Renal cortical epithelial cell (primary cell): ENCODE data around the gene GAB1. TPM values are rescaled to one million over a fixed set of nuclear protein-coding genes. Genes with fewer than 3 reads are reported as not detected.

ENCODE experiments used
- DNase-seq: peaks from one replicate; pipeline ENCODE4 v3.0.0-alpha.2; 2011; ENCODE audit warnings: low read depth
- total RNA-seq: library from RNA; depleted of rRNA; stranded (reverse); fragments of >200 nt; gene quantifications from 2 replicates; pipeline ENCODE4 v1.2.3, GENCODE V29; 2014

Gene GAB1
- total RNA-seq, 1 donor from 2014 or later = 13.2 TPM

GRCh38 chr4:143389579-143390195, 53.0 kb downstream of the GAB1 start:
- DNase-seq = no peak

GRCh38 chr4:143390764-143391163, 54.1 kb downstream of the GAB1 start:
- DNase-seq = no peak

- no peak for DNase-seq
Observed at GRCh38 chr4:143391261-143391660, 54.6 kb downstream of the GAB1 start.

- no peak for DNase-seq
Observed at GRCh38 chr4:143391895-143392294, 55.2 kb downstream of the GAB1 start.

- DNase-seq = no peak
Observed at GRCh38 chr4:143393195-143393594, 56.5 kb downstream of the GAB1 start.

- no peak for DNase-seq
Observed at GRCh38 chr4:143394739-143395453, 58.2 kb downstream of the GAB1 start.

GRCh38 chr4:143396695-143397094, 60.0 kb downstream of the GAB1 start:
- no peak for DNase-seq

- no peak for DNase-seq
Observed at GRCh38 chr4:143397335-143397734, 60.7 kb downstream of the GAB1 start.

GRCh38 chr4:143397887-143398286, 61.2 kb downstream of the GAB1 start:
- DNase-seq = no peak

- DNase-seq = peak; percentile 36
Observed at GRCh38 chr4:143399113-143399949, 62.7 kb downstream of the GAB1 start.

GRCh38 chr4:143400082-143400481, 63.4 kb downstream of the GAB1 start:
- no peak for DNase-seq

- no peak for DNase-seq
Observed at GRCh38 chr4:143402776-143403552, 66.3 kb downstream of the GAB1 start.

- DNase-seq = no peak
Observed at GRCh38 chr4:143403553-143403820, 66.8 kb downstream of the GAB1 start.

GRCh38 chr4:143404555-143404954, 67.9 kb downstream of the GAB1 start:
- peak; percentile 62 for DNase-seq

- peak; percentile 38 for DNase-seq
Observed at GRCh38 chr4:143405075-143405730, 68.5 kb downstream of the GAB1 start.

- peak; percentile 92 for DNase-seq
Observed at GRCh38 chr4:143406523-143406922, 69.8 kb downstream of the GAB1 start.

GRCh38 chr4:143407474-143407873, 70.8 kb downstream of the GAB1 start:
- DNase-seq = no peak

GRCh38 chr4:143407888-143408287, 71.2 kb downstream of the GAB1 start:
- no peak for DNase-seq

- no peak for DNase-seq
Observed at GRCh38 chr4:143410015-143410414, 73.3 kb downstream of the GAB1 start.

- DNase-seq = peak; percentile 72
Observed at GRCh38 chr4:143411527-143412419, 75.1 kb downstream of the GAB1 start.

GRCh38 chr4:143412420-143412758, 75.7 kb downstream of the GAB1 start:
- DNase-seq = no peak
